Esophagus mucosa (tissue), 1 donor: ENCODE results near the gene GSTM2. TPM values are rescaled to one million over a fixed set of nuclear protein-coding genes. Genes with fewer than 3 reads are reported as not detected.

Experiments
- ATAC-seq: fragments of 200-7000 bp; cut with Tn5 transposase; one replicate; pipeline ENCODE4 v1.9.1; 2020
- total RNA-seq: library from RNA; stranded (reverse); gene quantifications from one replicate; pipeline ENCODE4 v1.2.4, GENCODE V29; 2023
- donor health status: DM: yes; HTN: yes; CAD: no.

GSTM2 gene
- total RNA-seq, 1 donor from 2014 or later: 17.7 TPM

DNA sequence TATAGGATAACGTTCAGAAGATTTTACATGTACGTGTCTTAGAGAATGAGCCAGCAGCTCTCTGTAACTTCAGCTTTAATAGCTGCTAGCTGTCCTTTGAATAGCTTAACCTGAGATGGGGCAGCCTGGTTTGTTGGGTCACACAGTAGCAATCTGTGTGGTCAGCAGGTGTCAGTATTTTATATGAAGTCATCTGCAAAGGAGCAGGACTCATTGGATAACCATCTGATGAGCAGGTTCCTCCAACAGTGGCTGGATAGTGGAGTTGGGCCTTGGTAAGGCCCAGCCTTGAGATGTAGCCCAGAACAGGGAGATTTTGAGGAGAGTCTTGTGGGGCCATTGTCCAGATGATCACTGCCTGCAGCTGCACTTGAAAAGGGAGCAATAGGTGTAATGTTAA, 50.6 kb downstream of the GSTM2 start:
- ATAC-seq: peak; percentile 16

DNA sequence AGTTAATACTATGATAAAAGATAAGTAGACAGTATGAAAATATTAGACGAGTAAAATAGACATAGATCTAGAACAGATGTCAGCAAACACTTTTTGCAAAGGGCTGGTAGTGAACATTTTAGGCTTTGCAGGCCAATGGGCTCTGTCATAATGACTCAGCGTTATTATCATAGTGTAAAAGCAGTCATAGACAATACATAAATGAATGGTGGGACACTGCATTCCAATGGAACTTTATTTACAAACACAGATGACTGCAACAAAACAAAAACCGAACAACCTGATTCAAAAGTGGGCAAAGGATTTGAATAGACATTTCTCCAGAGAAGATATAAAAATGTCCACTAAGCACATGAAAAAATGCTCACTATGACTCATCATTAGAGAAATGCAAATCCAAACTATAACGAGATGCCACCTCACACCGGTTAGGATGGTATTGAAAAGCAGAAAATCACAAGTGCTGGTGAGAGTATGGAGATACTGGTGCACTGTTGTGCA, 51.5 kb downstream of the GSTM2 start:
- no peak for ATAC-seq

DNA sequence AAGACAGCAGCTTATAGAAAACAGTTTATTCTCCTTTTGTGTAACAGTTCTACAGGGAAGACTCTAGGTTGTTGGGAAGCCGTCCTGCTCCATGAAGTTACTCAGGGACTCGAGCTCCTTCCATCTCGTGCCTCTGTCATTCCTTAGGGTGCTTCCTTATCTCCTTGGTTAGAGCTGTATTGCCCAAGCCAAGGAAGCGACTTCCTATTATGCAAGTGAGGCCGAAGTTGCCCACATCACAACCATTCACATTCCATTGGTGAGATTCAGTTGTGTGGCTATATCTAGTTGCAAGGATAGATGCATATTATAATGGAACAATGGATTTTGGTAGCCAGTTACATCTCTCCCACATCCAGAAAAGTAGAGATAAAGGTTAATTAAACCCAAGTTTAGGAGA, 53.2 kb downstream of the GSTM2 start:
- no peak for ATAC-seq

DNA sequence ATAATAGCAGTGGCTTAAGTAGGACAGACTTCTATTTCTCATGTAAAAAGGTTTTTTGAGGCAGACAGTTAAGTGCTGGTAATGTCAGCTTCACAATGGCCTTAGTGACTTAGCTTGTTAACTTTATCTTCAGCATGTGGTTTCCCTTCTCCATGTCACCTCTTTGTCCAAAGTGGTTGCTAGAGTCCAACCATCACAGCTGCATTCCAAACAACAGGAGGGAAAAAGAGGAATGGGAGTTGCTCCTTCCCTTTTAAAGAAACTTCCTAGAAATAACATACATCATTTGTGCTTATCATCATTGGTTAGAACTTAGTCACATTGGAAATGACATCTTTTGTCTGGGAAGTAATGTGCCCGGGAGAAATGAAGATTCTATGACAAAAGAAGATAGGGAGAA, 54.1 kb downstream of the GSTM2 start:
- no peak for ATAC-seq

DNA sequence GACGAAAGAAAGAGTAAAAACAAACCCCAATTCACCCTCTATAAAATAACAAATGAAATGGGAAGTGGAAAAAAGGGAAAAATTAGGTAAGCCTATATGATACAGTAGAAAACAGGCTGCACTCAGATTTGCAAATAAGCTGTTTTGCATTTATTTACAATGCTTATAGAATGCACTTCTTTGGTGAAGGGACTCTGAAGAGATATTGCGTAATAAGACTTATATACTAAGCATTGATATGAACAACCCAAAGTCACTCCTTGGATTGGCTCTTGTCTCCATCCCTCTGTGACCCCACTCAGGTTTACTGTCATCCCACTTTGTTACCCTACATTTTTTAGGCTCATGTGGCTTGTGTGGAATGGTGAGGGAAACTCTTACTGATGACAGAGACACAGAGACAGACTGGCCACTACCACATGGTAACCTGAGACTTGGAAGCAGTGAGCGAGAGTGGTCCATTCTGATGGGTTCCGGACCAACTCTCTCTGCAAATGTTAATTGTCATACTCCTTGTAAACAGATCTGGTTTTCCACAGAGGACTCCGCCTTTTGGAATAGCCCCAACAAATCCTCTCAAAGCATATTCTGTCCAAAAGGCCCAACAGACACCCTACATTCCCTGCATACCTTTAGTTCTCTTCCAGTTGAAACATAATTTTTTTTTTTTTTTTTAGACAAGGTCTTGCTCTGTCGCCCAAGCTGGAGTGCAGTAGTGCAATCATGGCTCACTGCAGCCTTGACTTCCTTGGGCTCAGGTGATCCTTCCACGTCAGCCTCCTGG, 55.2 kb downstream of the GSTM2 start:
- no peak for ATAC-seq

Other genes with a start within 250 kb of the GSTM2 start
- 86.2 TPM for gene PSMA5, start 241.6 kb upstream of the GSTM2 start, total RNA-seq
- not detected for gene SYPL2, start 201.5 kb upstream of the GSTM2 start, total RNA-seq
- gene ATXN7L2, start 184.2 kb upstream of the GSTM2 start, total RNA-seq: 2.7 TPM
- gene CYB561D1, start 174.0 kb upstream of the GSTM2 start, total RNA-seq: 7.2 TPM
- gene AMIGO1, start 158.3 kb upstream of the GSTM2 start, total RNA-seq: 1.2 TPM
- not detected for gene GPR61, start 128.2 kb upstream of the GSTM2 start, total RNA-seq
- gene GNAI3, start 119.4 kb upstream of the GSTM2 start, total RNA-seq: 10.5 TPM
- gene GNAT2, start 48.4 kb upstream of the GSTM2 start, total RNA-seq: not detected
- gene AMPD2, start 48.2 kb upstream of the GSTM2 start, total RNA-seq: 16.5 TPM
- gene GSTM4, start 12.0 kb upstream of the GSTM2 start, total RNA-seq: 27.3 TPM
- not detected for gene GSTM1, start 19.8 kb downstream of the GSTM2 start, total RNA-seq
- 0.36 TPM for gene GSTM5, start 44.2 kb downstream of the GSTM2 start, total RNA-seq
- gene GSTM3, start 73.0 kb downstream of the GSTM2 start, total RNA-seq: 19.4 TPM
- gene EPS8L3, start 95.9 kb downstream of the GSTM2 start, total RNA-seq: not detected
- gene CSF1, start 242.8 kb downstream of the GSTM2 start, total RNA-seq: 4.6 TPM